PC-9 (cell line): ENCODE results near the gene CLCF1.

ENCODE experiments used
- EZH2 ChIP-seq: fragments of 200-600 bp; sonication (generic); IDR thresholded peaks from 2 replicates; pipeline ENCODE4 v1.8.0; 2017; ENCODE audit warnings: antibody characterized with exemption, low read depth
- TF ChIP-seq, protein P1 (sequence below): fragments of 200-600 bp; sonication (generic); conservative IDR thresholded peaks from 2 replicates; pipeline ENCODE4 v1.6.1; 2017; ENCODE audit warnings: mixed run types, antibody characterized with exemption, mild to moderate bottlenecking, moderate library complexity

DNA sequence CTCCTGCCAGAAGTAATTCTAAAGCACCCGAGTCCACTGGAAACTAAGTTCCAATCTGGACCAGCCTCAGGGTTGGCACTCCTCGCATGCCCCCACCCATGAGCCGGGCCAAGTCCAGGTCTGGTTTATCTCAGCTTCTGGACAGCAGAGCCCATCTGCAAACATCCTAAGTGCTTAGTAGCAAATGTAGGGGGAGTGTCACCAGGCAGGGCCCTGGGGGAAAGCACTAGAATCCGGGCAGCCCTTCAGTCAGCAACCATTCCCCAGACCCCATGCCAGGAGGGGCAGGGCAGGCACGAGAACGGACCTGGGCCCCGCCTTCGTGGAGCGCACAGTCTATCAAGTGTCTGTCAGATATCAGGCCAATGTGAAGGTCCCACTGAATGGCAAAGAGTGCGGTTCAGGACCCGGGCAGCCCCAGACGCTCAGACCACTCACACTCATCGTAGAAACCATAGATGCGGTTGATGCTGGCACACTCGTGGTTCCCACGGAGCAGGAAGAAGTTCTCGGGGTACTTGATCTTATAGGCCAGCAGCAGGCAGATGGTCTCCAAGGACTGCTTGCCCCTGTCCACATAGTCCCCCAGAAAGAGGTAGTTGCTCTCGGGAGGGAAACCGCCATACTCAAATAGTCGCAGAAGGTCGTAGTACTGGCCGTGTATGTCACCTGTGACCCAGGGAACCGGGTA, 27.0 kb upstream of the CLCF1 start:
- TF ChIP-seq, protein P1, sequence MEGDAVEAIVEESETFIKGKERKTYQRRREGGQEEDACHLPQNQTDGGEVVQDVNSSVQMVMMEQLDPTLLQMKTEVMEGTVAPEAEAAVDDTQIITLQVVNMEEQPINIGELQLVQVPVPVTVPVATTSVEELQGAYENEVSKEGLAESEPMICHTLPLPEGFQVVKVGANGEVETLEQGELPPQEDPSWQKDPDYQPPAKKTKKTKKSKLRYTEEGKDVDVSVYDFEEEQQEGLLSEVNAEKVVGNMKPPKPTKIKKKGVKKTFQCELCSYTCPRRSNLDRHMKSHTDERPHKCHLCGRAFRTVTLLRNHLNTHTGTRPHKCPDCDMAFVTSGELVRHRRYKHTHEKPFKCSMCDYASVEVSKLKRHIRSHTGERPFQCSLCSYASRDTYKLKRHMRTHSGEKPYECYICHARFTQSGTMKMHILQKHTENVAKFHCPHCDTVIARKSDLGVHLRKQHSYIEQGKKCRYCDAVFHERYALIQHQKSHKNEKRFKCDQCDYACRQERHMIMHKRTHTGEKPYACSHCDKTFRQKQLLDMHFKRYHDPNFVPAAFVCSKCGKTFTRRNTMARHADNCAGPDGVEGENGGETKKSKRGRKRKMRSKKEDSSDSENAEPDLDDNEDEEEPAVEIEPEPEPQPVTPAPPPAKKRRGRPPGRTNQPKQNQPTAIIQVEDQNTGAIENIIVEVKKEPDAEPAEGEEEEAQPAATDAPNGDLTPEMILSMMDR, result no peak
- TF ChIP-seq EZH2, result no peak
